ENCODE data around the gene ARHGDIG. TPM values are rescaled to one million over a fixed set of nuclear protein-coding genes. Genes with fewer than 3 reads are reported as not detected.

Gene ARHGDIG
- total RNA-seq, 1 experiment from 2014 or later: not detected

DNA sequence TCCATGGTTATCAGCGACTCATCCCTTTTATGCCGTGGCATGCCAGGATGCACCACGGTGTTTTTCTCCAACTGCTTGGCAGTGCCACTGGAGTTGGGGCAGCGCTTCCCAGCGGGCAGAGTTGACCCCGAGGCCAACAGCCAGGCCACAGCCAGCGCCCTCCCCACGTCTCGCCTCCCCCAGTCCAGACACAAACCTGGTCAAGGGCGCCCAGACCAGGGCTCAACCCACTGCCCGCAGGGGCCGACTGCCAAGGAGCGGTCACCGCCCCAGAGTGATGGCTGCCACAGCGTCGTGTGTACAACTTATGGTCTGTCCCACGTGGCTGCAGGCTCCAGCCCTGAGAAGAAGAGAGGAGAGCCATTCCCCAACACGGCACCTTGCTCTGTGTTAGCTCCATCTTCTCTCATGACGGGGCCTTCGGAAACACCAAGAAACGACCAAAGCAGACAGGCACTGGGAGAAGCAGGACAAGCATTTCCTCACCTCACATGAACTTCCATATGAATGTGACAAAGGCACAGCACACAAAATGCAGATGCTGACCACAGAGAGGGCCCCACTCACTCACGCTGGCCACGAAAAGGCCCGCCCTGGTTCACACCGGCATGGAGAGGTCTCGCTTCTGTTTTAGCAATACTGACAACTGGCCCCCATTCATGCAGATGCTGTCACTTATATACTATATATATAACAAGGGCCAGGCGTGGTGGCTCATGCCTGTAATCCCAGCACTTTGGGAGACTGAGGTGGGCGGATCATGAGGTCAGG is 45.2 kb downstream of the ARHGDIG start:
- no peak for DNase-seq (ENCODE audit: low read depth)

DNA sequence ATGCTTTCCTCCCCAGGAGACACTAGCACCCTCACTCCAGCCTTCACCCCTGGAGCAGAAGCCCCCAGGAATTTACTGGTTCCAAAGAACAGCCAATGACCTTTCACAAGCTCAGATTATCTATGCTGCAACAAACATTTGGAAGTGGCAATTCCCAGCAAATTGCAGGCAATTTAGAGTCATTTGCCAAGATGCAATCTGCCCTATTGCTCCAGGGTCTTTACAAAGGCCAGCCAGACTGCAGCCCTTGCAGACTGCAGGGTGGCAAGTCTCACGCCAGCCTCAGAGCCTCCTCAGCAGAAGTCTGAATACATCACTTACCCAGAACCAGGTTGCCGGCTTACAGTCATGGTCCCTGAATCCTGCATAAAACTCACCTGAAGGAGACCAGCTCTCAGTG is 50.4 kb downstream of the ARHGDIG start:
- DNase-seq (ENCODE audit: low read depth): no peak

DNA sequence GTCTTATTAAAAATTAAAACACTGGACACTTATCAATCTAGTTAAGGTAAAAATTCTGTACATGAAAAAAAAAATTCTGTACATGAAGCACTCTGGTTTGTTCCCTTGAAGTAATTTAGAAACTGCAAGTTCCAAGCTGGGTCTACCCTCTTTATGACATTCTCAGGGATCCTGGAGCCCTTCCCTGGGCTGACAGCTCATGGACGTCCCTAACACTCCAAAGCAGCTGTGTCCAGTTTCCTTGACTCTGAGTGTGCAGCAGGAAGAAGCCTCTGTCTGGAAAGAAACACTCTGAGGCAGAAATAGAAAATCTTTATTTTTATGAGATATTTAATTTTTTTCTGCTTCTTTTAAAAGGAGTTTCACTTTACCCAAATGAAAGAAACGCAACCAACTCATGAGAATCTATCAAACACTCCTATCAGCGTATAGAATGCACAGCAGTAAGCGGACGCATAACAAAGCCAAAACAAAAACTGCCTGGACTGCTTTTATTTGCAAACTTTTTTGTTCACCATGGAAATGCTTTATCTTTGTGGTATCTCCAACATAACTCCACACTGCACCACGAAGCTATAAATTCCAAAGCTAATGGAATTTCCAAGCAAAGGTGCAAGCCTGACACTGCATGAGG is 50.9 kb downstream of the ARHGDIG start:
- peak; percentile 60 for DNase-seq (ENCODE audit: low read depth)

Other genes starting within 250 kb of the ARHGDIG start
- gene POLR3K, start 227.0 kb upstream of the ARHGDIG start, total RNA-seq (2014; rRNA removed; shearing (Covaris generic)): 8.3 and 11.2 TPM in 2 replicates
- 49.5 and 50.4 TPM in 2 replicates for gene SNRNP25, start 226.8 kb upstream of the ARHGDIG start, total RNA-seq (2014; rRNA removed; shearing (Covaris generic))
- 4.9 and 11.9 TPM in 2 replicates for gene RHBDF1, start 208.0 kb upstream of the ARHGDIG start, total RNA-seq (2014; rRNA removed; shearing (Covaris generic))
- 67.3 and 91.9 TPM in 2 replicates for gene MPG, start 202.4 kb upstream of the ARHGDIG start, total RNA-seq (2014; rRNA removed; shearing (Covaris generic))
- 5.3 and 6.9 TPM in 2 replicates for gene NPRL3, start 141.9 kb upstream of the ARHGDIG start, total RNA-seq (2014; rRNA removed; shearing (Covaris generic))
- gene HBZ, start 127.9 kb upstream of the ARHGDIG start, total RNA-seq (2014; rRNA removed; shearing (Covaris generic)): not detected in 2 replicates
- not detected in 2 replicates for gene HBM, start 114.6 kb upstream of the ARHGDIG start, total RNA-seq (2014; rRNA removed; shearing (Covaris generic))
- gene HBA2, start 107.7 kb upstream of the ARHGDIG start, total RNA-seq (2014; rRNA removed; shearing (Covaris generic)): 1.4 TPM in 1 of 2 replicates, not detected in the other
- not detected in 2 replicates for gene HBA1, start 103.9 kb upstream of the ARHGDIG start, total RNA-seq (2014; rRNA removed; shearing (Covaris generic))
- not detected in 2 replicates for gene HBQ1, start 100.1 kb upstream of the ARHGDIG start, total RNA-seq (2014; rRNA removed; shearing (Covaris generic))
- gene LUC7L, start 51.1 kb upstream of the ARHGDIG start, total RNA-seq (2014; rRNA removed; shearing (Covaris generic)): 15.0 and 15.8 TPM in 2 replicates
- 166 and 215 TPM in 2 replicates for gene FAM234A, start 45.8 kb upstream of the ARHGDIG start, total RNA-seq (2014; rRNA removed; shearing (Covaris generic))
- not detected in 2 replicates for gene RGS11, start 4.6 kb upstream of the ARHGDIG start, total RNA-seq (2014; rRNA removed; shearing (Covaris generic))
- 0.25 TPM in 1 of 2 replicates, not detected in the other for gene PDIA2, start 2.6 kb downstream of the ARHGDIG start, total RNA-seq (2014; rRNA removed; shearing (Covaris generic))
- gene AXIN1, start 72.1 kb downstream of the ARHGDIG start, total RNA-seq (2014; rRNA removed; shearing (Covaris generic)): 6.6 and 15.5 TPM in 2 replicates
- gene MRPL28, start 89.9 kb downstream of the ARHGDIG start, total RNA-seq (2014; rRNA removed; shearing (Covaris generic)): 162 and 177 TPM in 2 replicates
- 54.9 and 71.2 TPM in 2 replicates for gene PGAP6, start 101.4 kb downstream of the ARHGDIG start, total RNA-seq (2014; rRNA removed; shearing (Covaris generic))
- 92.0 and 101 TPM in 2 replicates for gene NME4, start 116.6 kb downstream of the ARHGDIG start, total RNA-seq (2014; rRNA removed; shearing (Covaris generic))
- gene DECR2, start 121.3 kb downstream of the ARHGDIG start, total RNA-seq (2014; rRNA removed; shearing (Covaris generic)): 2.2 and 6.6 TPM in 2 replicates
- gene RAB11FIP3, start 145.1 kb downstream of the ARHGDIG start, total RNA-seq (2014; rRNA removed; shearing (Covaris generic)): 14.0 and 21.1 TPM in 2 replicates
- gene CAPN15, start 247.1 kb downstream of the ARHGDIG start, total RNA-seq (2014; rRNA removed; shearing (Covaris generic)): 23.2 and 36.7 TPM in 2 replicates

Measured in M059J (cell line).